Measurements from ENCODE around the gene KRT84.

KRT84 gene

GRCh38 chr12:52369211-52369610 is 16.2 kb downstream of the KRT84 start:
- TF ChIP-seq REST (IDR thresholded peaks at IDR 0.05; ENCODE audit: insufficient read depth in 1 of 2, low read depth in 2 of 2, low read length in 2 of 2): no peak
- no peak for TF ChIP-seq POLR2AphosphoS5 (IDR thresholded peaks at IDR 0.05; ENCODE audit: low read depth, low read length)
- no peak for TF ChIP-seq SIN3A (IDR thresholded peaks at IDR 0.05; ENCODE audit: borderline replicate concordance, insufficient read depth, low read length)
- TF ChIP-seq TAF1 (IDR thresholded peaks at IDR 0.05; ENCODE audit: borderline replicate concordance, insufficient read depth, low read length): no peak
- TF ChIP-seq FOXP2 (optimal IDR thresholded peaks at IDR 0.05; ENCODE audit: borderline replicate concordance, extremely low read depth, extremely low read length, insufficient read depth): no peak

- TF ChIP-seq TAF1 (IDR thresholded peaks at IDR 0.05; ENCODE audit: borderline replicate concordance, insufficient read depth, low read length) (no peak), REST (IDR thresholded peaks at IDR 0.05; ENCODE audit: insufficient read depth in 1 of 2, low read depth in 2 of 2, low read length in 2 of 2) (no peak), FOXP2 (optimal IDR thresholded peaks at IDR 0.05; ENCODE audit: borderline replicate concordance, extremely low read depth, extremely low read length, insufficient read depth) (no peak), POLR2AphosphoS5 (IDR thresholded peaks at IDR 0.05; ENCODE audit: low read depth, low read length) (no peak), SIN3A (IDR thresholded peaks at IDR 0.05; ENCODE audit: borderline replicate concordance, insufficient read depth, low read length) (no peak)
Measured at GRCh38 chr12:52368508-52368907, 16.9 kb downstream of the KRT84 start.

GRCh38 chr12:52367876-52368275 is 17.6 kb downstream of the KRT84 start:
- TF ChIP-seq REST (IDR thresholded peaks at IDR 0.05; ENCODE audit: insufficient read depth in 1 of 2, low read depth in 2 of 2, low read length in 2 of 2): no peak
- TF ChIP-seq POLR2AphosphoS5 (IDR thresholded peaks at IDR 0.05; ENCODE audit: low read depth, low read length): no peak
- TF ChIP-seq SIN3A (IDR thresholded peaks at IDR 0.05; ENCODE audit: borderline replicate concordance, insufficient read depth, low read length): no peak
- no peak for TF ChIP-seq FOXP2 (optimal IDR thresholded peaks at IDR 0.05; ENCODE audit: borderline replicate concordance, extremely low read depth, extremely low read length, insufficient read depth)
- no peak for TF ChIP-seq TAF1 (IDR thresholded peaks at IDR 0.05; ENCODE audit: borderline replicate concordance, insufficient read depth, low read length)

GRCh38 chr12:52366738-52367485 is 18.5 kb downstream of the KRT84 start, which contains the start of gene KRT85:
KRT85 (minus strand) TSS chr12:52367481; CDS start chr12:52367405, 76 bp downstream.
- TF ChIP-seq FOXP2 (optimal IDR thresholded peaks at IDR 0.05; ENCODE audit: borderline replicate concordance, extremely low read depth, extremely low read length, insufficient read depth) (no peak), SIN3A (IDR thresholded peaks at IDR 0.05; ENCODE audit: borderline replicate concordance, insufficient read depth, low read length) (no peak), REST (IDR thresholded peaks at IDR 0.05; ENCODE audit: insufficient read depth in 1 of 2, low read depth in 2 of 2, low read length in 2 of 2) (no peak), POLR2AphosphoS5 (IDR thresholded peaks at IDR 0.05; ENCODE audit: low read depth, low read length) (no peak), TAF1 (IDR thresholded peaks at IDR 0.05; ENCODE audit: borderline replicate concordance, insufficient read depth, low read length) (no peak)

All from PFSK-1 (cell line).